H1 (cell line): ENCODE data around the gene SAG. TPM values are rescaled to one million over a fixed set of nuclear protein-coding genes. Genes with fewer than 3 reads are reported as not detected.

ENCODE experiments used
- CHD7 ChIP-seq: fragments of 300-600 bp; sonication (generic); IDR thresholded peaks from 2 replicates; pipeline ENCODE4 v1.7.1; 2012; ENCODE audit warnings: low read length, moderate library complexity, mild to moderate bottlenecking, inconsistent platforms; ENCODE audit not compliant: insufficient replicate concordance
- polyA plus RNA-seq, 7 experiments: library from polyadenylated mRNA; depleted of rRNA in 3 of 7; stranded (reverse) in 5 of 7; unstranded in 2 of 7; fragments of >200 nt in 5 of 7; fragments of 200-250 nt in 2 of 7; gene quantifications; 1 replicate in 5 of 7; 2 replicates in 1 of 7; 4 replicates in 1 of 7; pipeline versions ENCODE4 v1.2.1 to v1.2.3, GENCODE V29; 2011 to 2013; ENCODE audit warnings: missing spikeins in 2 of 7, mixed read lengths in 2 of 7
- total RNA-seq: library from RNA; stranded (reverse); fragmentation: NEBNext Ultra II Directional; extraction: Animal tissue kit (Norgen Biotek cat#: 25700); gene quantifications from 2 replicates; pipeline ENCODE4 v1.2.1, GENCODE V29; 2021

SAG gene
- total and polyA plus RNA-seq, 2 of the 8 experiments (the other 6 are each of a cell fraction or from before 2014, with no cell fraction given) = not detected

GRCh38 chr2:233379441-233379840 lies 71.8 kb downstream of the SAG start (continued):
- no peak for TF ChIP-seq CHD7
- TF ChIP-seq, all 59 proteins: peak for 0
